Activated naive CD4-positive, alpha-beta T cell (primary cell): Measurements from ENCODE around the gene NDUFB11.

ENCODE experiments used
- DNase-seq, 4 experiments: peaks; one replicate each; lab custom pipeline; 2025; lab: John Stamatoyannopoulos, UW

The NDUFB11 gene

DNA sequence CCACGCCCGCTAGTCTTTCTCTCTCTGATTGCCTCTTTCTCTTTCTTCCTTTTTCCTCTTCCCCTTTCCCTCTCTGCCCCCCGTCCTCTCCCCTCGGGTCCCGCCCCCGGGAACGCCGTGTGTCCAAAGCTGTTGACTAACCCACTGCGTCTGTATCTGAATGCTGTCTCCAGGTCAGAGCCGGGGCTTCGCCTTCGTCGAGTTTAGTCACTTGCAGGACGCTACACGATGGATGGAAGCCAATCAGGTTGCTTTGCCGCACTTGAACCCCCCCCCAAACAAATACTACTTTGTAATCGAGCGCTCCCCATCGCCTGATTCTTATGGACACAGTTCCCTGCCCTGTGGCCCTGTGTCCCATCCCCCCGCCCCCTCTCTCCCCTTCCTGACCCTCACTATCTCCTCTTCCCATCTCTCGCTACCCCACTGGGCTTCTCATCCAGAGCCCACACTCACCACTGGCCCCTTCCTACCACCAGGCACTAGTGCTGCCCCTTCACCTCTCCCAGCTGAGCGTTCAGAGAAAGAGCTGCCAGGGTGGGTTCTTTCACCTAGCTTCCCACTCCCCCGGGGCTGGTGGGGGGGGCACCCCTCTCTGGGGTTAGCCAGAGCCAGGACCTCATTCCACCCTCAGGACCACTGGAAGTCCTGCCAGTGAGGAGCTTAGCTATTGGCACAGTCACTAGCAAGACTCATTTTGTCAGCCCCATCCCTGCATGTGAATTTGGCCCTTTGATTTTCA lies 30.5 kb upstream of the NDUFB11 start:
- DNase-seq = no peak

GRCh38 chrX:47174376-47174775 lies 29.9 kb upstream of the NDUFB11 start:
- DNase-seq = no peak

- no peak for DNase-seq
Observed at GRCh38 chrX:47172971-47173792, 28.7 kb upstream of the NDUFB11 start.

DNA sequence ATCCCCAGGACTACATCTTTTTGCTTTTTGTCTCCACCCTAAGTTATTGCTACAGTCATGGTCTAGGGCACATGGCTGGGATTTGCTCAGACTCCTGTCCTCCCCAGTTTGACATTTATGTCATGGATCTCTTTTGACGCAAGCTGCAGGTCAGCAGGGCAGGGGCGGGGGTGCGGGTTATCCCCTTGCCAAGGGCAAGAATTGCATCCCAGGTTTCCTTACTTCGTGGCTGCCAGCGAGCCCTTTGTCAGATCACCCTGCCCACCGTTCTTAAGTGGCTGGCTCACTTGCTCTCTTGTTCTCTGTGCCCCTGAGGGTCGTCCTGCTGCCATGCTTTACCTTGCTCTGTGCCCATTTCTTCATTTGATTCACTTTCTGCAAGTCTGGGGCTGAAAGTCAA lies 28.0 kb upstream of the NDUFB11 start:
- no peak for DNase-seq

DNA sequence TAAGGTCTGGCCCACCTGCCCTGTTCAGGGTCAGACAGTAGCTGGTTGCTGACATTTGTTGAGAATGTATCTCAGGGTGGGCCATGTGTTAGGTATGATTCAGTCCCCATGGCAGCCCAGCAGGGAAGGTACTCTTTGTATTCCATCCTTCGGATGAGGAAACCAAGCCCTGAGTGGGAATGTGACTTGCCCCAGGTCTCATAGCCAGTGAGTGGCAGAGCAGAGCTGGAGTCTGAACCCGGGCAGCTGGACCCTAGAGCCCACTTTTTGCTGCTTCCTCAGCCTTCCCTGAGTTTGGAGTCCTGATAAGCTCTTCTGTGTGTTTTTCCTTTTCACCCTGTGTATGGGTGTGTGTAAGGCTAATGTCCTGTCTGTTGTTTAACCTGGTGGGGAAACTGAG lies 27.5 kb upstream of the NDUFB11 start:
- DNase-seq = no peak

GRCh38 chrX:47170861-47171692 lies 26.6 kb upstream of the NDUFB11 start:
- DNase-seq = no peak

DNA sequence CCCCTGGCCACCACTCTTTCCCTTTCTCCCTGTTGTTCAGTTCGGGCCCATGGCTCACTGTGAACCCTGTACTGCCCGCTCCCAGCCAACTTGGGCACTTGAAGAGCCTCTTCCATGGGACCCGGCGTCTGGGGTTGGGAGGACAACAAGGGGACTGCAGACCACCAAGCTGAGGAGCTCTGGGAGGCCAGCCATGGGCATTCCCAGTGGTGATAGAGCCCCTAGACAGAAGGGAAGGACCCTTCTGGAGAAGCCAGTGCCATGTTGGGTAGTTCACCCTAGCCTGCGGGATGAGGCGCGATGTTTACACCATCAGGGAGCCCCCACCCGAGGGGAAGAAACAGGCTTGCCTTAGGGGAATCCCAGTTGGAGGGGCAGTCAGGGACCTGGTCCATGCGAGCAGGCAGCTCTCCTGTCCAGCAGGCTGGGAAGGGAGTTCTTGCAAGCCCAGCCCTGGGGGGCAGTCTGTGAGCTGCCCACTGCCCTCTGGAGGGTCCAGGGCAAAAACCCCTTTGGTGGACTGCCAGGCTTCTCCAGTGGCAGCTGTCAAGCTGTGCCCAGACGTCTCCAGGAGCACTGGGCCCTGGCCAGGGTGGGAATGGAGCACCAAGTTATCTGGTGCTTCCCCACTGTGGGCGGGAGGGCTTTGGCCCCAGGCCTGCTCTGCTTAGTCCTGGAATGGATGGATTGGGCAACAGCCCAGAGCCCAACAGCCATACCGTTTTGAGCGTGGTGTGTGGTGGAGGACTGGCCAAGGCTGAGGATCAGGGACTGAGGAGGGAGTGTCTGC lies 25.4 kb upstream of the NDUFB11 start:
- no peak for DNase-seq

DNA sequence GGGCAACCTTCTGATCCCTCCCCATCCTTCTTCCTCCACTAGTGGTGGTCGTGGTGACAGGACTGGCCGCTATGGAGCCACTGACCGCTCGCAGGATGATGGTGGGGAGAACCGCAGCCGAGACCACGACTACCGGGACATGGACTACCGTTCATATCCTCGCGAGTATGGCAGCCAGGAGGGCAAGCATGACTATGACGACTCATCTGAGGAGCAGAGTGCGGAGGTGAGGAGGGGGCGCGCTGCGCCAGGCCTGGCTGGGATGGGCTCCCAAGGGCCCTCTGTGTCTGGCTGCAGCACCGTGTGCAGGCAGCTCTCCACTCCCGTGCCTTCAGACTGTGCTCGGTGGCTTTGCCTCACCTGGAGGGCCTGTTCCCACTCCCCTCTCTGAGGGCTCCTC lies 24.8 kb upstream of the NDUFB11 start:
- no peak for DNase-seq

DNA sequence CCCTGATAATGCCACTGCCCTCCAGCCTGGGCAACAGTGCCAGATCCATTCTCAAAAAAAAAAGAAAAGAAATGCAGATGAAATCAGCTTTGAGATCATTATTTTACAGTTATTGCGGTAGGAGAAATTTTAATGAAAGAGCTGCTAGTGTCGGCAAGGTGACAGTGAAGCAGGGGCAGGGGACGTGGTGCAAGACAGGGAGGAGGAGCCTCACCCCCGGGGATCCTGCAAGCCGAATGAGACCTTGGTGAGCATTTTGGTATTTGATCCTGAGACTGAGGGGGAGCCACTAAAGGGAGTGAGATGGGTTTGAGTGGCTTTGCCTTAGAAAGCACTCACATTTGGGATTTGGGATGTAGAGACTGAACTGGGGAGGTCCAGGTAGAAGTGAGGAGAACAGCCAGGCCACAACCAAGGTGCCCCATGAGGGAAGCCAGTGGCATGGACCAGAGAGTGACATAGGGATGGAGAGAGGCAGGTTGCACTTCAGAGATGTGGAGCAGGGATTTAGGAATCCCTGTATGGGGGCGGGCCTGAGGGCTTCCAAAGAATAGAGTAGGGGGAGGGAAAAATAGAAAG lies 24.1 kb upstream of the NDUFB11 start:
- no peak for DNase-seq

DNA sequence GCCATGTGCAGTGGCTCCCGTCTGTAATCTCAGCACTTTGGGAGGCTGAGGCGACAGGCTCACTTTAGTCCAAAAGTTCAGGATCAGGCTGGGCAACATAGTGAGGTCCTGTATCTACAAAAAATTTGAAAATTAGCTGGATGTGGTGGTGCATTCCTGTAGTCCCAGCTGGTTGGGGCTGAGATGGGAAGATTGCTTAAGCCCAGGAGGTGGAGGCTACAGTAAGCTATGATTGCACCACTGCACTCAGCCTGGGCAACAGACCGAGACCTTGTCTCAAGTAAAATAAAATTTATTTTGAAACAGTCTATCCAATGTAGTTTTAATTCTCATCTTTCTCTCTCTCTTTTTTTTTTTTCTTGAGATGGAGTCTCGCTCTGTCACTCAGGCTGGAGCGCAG lies 21.6 kb upstream of the NDUFB11 start:
- no peak for DNase-seq

GRCh38 chrX:47164420-47164819 lies 19.9 kb upstream of the NDUFB11 start:
- DNase-seq = no peak

DNA sequence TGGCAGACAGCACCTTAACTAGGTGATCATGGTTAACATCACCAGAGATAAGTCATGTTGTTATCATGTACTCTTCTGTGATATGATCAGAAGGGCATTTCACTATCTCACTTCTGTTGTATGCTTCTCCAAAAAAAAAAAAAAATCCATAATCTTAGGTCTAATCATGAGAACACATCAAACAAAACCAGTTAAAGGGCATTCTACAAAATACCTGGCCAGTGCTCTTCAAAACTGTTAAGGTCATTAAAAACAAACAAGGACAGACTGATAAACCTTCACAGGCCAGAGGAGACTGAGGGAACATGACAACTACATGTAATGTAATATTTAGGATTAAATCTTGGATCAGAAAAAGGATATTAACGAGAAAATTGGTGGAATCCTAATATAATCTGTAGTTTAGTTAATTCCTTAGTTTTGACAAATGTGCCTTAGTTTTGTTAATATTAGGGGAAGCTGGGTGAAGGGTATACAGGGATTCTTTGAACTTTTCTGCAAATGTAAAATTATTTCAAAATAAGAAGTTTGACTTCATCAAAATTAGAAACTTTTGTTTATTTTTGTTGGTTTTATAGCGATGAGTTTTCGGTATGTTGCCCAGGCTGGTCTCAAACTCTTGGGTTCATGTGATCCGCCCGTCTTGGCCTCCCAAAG lies 18.6 kb upstream of the NDUFB11 start:
- no peak for DNase-seq

DNA sequence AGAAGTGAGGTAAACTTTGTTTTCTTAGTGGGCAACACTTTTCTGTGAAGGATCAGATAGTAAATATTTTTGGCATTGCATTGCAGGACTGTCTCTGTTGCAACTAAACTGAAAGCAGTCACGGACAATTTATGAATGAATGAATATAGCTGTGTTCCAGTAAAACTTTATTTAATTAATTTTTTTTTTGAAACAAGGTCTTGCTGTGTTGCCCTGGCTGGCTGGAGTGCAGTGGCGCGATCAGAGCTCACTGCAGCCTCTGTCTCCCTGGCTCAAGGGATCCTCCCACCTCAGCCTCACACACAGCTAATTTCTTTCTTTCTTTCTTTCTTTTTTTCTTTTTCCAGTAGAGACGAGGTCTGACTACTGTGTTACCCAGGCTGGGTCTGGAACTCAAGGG lies 16.3 kb upstream of the NDUFB11 start:
- no peak for DNase-seq

- DNase-seq = no peak
Observed at GRCh38 chrX:47158781-47159180, 14.3 kb upstream of the NDUFB11 start.

- no peak for DNase-seq
Observed at GRCh38 chrX:47158131-47158530, 13.6 kb upstream of the NDUFB11 start.

DNA sequence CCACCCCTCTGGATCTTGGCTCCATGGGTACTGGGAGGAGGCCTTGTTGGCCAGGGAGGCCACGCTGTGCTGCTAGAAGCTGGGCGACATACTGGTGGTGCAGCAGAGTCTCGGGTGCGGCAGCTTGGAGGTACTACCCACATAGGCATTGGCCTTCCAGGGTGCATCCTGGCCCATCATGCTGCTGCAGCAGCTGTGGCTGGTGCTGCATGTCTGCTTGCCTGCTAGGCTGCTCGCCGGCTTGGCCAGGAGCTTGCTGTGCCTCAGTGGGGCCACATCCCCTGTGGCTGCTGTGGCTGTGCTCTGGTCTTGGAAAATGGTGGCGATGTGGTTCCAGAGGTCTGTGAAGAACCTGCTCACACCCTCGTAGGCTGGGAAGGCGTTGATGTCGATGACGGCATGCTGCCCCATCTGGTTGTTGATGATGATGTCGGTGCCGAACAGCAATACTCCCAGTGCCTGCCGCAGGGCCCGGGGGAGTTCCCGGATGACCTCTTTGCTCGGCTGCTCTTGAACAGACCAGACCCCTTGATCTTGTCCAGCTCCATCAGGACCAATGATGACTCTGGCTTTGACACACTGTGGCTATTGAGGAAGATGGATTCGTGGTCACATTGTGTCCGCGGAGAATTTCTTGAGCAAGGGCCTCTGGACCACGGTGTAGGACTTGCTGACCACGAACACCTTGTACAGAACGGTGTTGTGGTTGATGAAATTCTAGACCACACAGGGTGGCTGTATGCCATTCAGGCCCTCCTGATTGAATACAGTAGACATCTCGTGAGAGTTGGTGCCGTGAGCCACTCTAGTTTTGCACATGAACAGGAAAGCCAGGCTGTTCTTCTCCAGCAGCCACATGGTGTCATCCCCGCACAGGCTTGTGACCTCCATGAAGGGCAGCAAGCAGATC lies 12.4 kb upstream of the NDUFB11 start:
- DNase-seq = no peak

DNA sequence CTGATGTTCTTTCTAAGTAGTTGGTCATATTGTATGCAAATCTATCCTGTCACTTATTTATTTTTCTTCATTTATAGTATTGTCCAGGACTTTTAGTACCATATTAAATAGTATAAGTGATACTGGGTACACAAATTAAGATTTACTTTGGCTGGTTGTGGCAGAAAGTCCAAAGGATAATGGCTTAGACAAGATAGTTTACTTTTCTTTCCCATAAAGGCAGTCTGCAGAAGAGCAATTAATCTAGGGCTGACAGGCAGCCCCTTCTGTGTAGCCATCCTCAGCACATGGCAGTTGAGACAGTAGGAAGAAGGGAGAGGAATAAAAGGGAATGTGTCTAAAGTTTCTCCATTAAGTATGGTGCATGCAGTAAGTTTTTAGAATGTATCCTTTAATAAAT lies 6.9 kb upstream of the NDUFB11 start:
- DNase-seq = no peak

GRCh38 chrX:47148946-47149345 lies 4.4 kb upstream of the NDUFB11 start:
- no peak for DNase-seq

- DNase-seq = no peak
Observed at GRCh38 chrX:47146936-47147859, 2.7 kb upstream of the NDUFB11 start.
